Duodenal mucosa (tissue), 2 donors: Measurements from ENCODE around the gene ATP5F1D.
A peak's percentile ranks its signal among the peaks of the same experiment; 100 is the strongest.

Experiments used
- H3K27ac ChIP-seq: one replicate; pipeline ENCODE4 v1.7.0; 2013; ENCODE audit warnings: low read depth, low read length
- H3K27me3 ChIP-seq, 2 donors: one replicate each; pipeline ENCODE4 v1.7.0; 2013; ENCODE audit warnings: low read length in 2 of 2, control low read depth in 1 of 2; ENCODE audit not compliant: insufficient read depth in 2 of 2, control insufficient read depth in 1 of 2
- H3K36me3 ChIP-seq, 2 donors: one replicate each; pipeline ENCODE4 v1.7.0; 2013; ENCODE audit warnings: low read length in 2 of 2, control low read depth in 1 of 2; ENCODE audit not compliant: insufficient read depth in 2 of 2, control insufficient read depth in 1 of 2
- H3K4me1 ChIP-seq, 2 donors: one replicate each; pipeline ENCODE4 v1.7.0; 2013; ENCODE audit warnings: low read length in 2 of 2, control low read depth in 1 of 2; ENCODE audit not compliant: insufficient read depth in 2 of 2, control insufficient read depth in 1 of 2
- H3K4me3 ChIP-seq, 2 donors: one replicate each; pipeline ENCODE4 v1.7.0; 2013; ENCODE audit warnings: low read length in 2 of 2, low read depth in 1 of 2
- H3K9ac ChIP-seq, 2 donors: one replicate each; pipeline ENCODE4 v1.7.0; 2013; ENCODE audit warnings: low read length in 2 of 2, low read depth in 1 of 2
- H3K9me3 ChIP-seq, 2 donors: one replicate each; pipeline ENCODE4 v1.7.0; 2013; ENCODE audit warnings: low read length in 2 of 2, control low read depth in 1 of 2; ENCODE audit not compliant: control insufficient read depth in 1 of 2

Gene ATP5F1D

DNA sequence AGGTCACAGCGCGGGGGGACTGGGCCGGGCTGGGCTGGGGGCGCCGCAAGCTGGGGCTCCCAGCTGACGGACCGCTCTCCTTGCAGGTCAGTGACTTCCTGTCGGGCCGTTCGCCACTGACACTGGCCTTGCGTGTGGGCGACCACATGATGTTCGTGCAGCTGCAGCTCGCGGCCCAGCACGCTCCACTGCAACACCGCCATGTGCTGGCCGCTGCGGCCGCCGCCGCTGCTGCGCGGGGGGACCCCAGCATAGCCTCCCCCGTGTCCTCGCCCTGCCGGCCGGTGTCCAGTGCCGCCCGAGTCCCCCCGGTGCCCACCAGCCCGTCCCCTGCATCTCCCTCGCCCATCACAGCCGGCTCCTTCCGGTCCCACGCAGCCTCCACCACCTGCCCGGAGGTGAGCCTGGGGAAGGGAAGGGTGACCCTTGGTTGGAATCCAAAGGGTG is 12.6 kb downstream of the ATP5F1D start:
- Histone ChIP-seq H3K9ac (peak overlapping the region in 1 of 2 donors; percentile 3), H3K27ac (peak overlapping the region; percentile 98), H3K4me3 (peak overlapping the region; percentile 80 to 82), H3K36me3 (peaks cover 24 to 29% of the 10 kb centered on the region in 2 donors), H3K9me3 (no peaks in the 10 kb centered on the region), H3K27me3 (no peaks in the 10 kb centered on the region), H3K4me1 (peaks cover 30 to 36% of the 10 kb centered on the region in 2 donors)

DNA sequence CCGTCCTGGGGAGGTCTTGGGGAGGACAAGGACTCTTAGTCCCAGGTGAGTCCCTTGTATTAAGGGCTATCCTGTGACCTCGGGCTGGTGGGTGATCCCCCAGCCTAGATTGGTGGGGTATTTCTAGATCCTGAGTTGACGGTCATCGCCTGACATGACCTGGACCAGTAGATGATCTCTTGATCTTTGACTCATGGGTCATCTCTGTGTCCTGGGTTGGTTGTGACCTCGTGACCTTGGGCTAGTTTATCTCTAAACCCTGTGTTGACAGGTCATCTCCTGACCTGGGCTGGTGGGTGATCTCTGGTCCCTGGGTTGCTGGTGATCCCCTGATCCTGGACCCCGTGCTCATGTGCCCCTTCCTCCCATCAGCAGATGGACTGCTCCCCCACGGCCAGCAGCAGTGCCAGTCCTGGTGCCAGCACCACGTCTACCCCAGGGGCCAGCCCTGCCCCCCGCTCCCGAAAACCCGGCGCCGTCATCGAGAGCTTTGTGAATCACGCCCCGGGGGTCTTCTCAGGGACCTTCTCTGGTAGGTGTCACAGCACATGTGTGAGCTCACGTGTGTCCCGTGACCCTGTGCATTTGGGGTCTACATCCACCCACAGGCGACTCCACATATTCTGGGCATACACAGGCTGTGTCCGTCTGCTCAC is 13.1 kb downstream of the ATP5F1D start:
- Histone ChIP-seq H3K36me3 (peaks cover 24 to 29% of the 10 kb centered on the region in 2 donors), H3K9ac (peak overlapping the region in 1 of 2 donors; percentile 3)

DNA sequence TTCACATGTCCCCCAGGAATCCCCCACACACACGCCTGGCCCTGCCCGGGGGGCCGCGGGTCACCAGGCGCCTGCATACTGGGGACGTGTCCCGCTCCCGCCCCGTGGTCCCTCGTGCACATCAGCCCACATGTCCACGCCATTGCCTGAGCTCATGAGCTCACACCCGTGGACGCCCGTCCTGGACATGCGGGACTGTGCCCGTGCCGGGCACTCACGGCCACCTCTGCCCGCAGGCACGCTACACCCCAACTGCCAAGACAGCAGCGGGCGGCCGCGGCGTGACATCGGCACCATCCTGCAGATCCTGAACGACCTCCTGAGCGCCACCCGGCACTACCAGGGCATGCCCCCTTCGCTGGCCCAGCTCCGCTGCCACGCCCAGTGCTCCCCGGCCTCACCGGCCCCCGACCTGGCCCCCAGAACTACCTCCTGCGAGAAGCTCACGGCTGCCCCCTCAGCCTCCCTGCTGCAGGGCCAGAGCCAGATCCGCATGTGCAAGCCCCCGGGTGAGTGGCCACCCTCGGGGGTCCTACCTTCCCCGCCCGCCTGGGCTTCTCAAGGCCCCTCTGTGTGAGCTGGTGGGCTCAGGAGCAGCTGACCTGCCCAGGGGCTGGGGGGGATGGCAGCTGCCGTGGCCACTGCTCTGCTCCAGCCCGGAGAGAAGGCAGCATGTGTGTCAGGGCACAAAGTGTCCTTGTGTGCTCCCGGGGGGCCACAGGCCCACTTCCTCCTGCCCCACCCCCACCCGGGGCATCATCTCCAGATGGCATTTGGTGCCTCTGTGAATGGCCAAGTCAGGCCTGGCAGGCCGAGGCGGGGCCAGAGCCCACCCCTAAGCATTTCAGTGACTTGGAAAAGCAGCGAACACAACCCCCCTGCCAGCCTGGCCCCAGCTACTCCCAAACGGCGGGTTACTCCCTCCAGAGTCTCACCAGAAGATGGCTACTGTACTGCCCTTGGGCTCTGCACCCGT is 13.9 kb downstream of the ATP5F1D start:
- Histone ChIP-seq H3K27me3 (no peaks in the 10 kb centered on the region), H3K4me3 (no peak overlapping the region), H3K27ac (peak overlapping the region; percentile 98), H3K4me1 (peaks cover 44 to 48% of the 10 kb centered on the region in 2 donors), H3K9ac (no peak overlapping the region), H3K36me3 (peaks cover 24 to 29% of the 10 kb centered on the region in 2 donors), H3K9me3 (no peaks in the 10 kb centered on the region)

More for the DNA sequence above, 13.1 kb downstream of the ATP5F1D start:
- H3K27ac ChIP-seq = peak overlapping the region; percentile 98
- peaks cover 36 to 42% of the 10 kb centered on the region in 2 donors for H3K4me1 ChIP-seq
- H3K27me3 ChIP-seq = no peaks in the 10 kb centered on the region
- no peaks in the 10 kb centered on the region for H3K9me3 ChIP-seq
- H3K4me3 ChIP-seq = peak overlapping the region in 1 of 2 donors; percentile 82

DNA sequence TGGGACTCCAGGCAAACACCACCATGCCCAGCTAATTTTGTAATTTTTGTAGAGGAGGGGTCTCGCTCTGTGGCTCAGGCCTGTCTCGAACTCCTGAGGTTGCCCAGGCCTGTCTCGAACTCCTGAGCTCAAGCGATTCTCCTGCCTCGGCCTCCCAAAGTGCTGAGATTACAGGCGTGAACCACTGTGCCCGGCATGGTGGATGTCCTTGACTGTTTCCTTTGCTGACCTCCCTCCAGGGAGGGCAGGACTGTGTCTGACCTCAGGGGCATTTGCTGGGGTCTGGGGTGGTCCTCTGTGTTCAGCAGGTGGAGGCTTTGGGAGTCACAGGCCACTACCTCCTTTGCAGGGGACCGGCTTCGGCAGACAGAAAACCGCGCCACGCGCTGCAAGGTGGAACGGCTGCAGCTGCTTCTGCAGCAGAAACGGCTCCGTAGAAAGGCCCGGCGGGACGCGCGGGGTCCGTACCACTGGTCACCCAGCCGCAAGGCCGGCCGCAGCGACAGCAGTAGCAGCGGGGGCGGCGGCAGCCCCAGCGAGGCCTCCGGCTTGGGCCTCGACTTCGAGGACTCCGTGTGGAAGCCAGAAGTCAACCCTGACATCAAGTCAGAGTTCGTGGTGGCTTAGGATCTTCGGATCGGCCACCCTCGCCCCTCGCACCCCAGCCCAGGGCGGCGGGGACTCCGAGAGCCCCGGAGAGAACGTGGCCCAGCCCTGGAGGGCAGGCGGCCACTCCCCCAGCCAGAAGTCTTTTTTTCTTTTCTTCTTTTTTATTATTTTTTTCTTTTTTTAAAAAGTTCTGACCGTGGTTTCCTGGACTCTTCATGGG is 15.3 kb downstream of the ATP5F1D start:
- H3K36me3 ChIP-seq = peaks cover 20 to 29% of the 10 kb centered on the region in 2 donors
- peaks cover 48 to 55% of the 10 kb centered on the region in 2 donors for H3K4me1 ChIP-seq
- no peak overlapping the region for H3K4me3 ChIP-seq

DNA sequence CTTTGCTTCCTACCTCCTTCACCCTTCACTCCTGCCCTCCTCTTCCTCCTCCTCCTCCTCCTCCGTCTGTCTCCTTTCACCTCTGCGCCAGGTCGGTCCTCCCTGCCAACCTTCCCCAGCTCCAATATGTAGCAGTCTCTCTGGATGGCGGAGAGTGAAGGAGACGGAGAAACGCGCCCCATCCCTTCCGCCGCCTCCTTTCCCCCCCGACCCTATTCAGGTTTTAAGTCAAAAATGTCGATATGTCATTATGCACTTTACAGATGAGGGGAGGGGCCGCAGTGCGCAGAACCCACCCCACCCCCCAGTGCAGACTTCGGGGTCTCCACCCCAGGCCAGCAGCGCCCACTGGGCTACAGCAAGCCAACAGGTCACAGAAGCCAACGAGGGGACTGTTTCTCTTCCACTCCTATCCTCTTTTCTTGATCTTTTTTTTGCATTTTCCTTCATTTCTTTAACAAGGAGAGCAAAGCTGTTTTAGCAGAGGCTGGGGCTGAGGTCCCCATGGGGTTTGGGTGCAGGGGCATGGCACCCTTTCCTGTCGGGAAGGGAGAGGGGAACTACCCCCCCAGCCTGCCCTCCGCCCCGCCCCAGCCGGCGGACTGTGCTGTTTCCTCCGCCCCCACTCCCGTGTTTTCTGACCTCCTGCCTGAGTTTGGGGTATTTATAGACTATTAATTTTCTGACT is 16.1 kb downstream of the ATP5F1D start:
- no peak overlapping the region for H3K4me3 ChIP-seq

More for the DNA sequence above, 15.3 kb downstream of the ATP5F1D start:
- Histone ChIP-seq H3K27ac (no peak overlapping the region), H3K9me3 (no peaks in the 10 kb centered on the region), H3K9ac (no peak overlapping the region), H3K27me3 (no peaks in the 10 kb centered on the region)

DNA sequence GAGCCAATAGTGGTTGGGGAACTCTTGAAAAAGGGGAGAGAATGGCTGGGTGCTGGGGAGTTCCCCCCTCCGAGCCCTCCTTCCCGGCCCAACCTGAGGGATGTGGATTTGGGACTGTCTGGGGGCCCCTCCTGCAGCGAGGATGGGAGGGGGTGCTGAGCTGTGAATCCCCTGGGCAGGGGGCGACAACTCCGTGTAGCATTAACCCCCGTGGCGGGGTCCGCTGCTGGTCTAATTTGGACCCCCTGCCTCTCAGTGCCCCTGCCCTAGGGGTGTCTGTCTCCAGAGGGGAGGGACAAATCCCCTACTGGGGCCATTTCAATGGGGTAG is 16.6 kb downstream of the ATP5F1D start:
- Histone ChIP-seq H3K36me3 (peaks cover 20 to 29% of the 10 kb centered on the region in 2 donors), H3K4me3 (no peak overlapping the region), H3K27me3 (no peaks in the 10 kb centered on the region), H3K9me3 (no peaks in the 10 kb centered on the region), H3K4me1 (peaks cover 61 to 67% of the 10 kb centered on the region in 2 donors), H3K9ac (peak overlapping the region in 1 of 2 donors; percentile 38), H3K27ac (no peak overlapping the region)

More for the DNA sequence above, 16.1 kb downstream of the ATP5F1D start:
- H3K27ac ChIP-seq = peak overlapping the region; percentile 6
- H3K27me3 ChIP-seq = no peaks in the 10 kb centered on the region
- peaks cover 20 to 29% of the 10 kb centered on the region in 2 donors for H3K36me3 ChIP-seq
- peaks cover 56 to 62% of the 10 kb centered on the region in 2 donors for H3K4me1 ChIP-seq
- no peaks in the 10 kb centered on the region for H3K9me3 ChIP-seq
- H3K9ac ChIP-seq = no peak overlapping the region

DNA sequence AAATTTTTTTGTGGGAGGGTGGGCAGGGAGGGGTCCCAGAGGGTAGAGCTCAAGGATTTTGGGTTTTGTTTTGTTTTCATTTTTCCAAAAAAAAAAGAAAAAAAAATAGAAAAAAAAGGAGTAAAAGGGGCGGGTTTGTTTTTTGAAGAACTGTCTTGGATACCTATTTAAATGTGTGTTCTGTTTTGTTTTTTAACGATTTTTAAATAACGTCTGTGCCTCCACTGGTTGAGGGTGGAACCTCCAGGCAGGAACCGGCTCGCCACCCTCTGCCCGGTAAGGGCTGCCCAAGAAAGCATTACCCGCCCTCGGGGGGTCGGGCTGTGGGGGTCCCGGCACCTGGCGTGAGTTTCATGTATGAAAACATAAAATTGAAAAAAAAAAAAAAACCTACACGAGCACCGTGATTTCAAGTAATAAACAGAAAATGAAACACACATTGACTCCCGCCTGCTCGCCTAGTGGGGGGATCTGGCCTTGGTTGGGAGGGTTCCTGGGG is 17.2 kb downstream of the ATP5F1D start:
- peak overlapping the region; percentile 99 for H3K27ac ChIP-seq
- H3K36me3 ChIP-seq = peaks cover 20 to 29% of the 10 kb centered on the region in 2 donors
- H3K4me1 ChIP-seq = peaks cover 59 to 64% of the 10 kb centered on the region in 2 donors
- peak overlapping the region; percentile 54 to 63 for H3K4me3 ChIP-seq
- no peaks in the 10 kb centered on the region for H3K27me3 ChIP-seq
- peak overlapping the region; percentile 76 to 82 for H3K9ac ChIP-seq
- H3K9me3 ChIP-seq = no peaks in the 10 kb centered on the region

DNA sequence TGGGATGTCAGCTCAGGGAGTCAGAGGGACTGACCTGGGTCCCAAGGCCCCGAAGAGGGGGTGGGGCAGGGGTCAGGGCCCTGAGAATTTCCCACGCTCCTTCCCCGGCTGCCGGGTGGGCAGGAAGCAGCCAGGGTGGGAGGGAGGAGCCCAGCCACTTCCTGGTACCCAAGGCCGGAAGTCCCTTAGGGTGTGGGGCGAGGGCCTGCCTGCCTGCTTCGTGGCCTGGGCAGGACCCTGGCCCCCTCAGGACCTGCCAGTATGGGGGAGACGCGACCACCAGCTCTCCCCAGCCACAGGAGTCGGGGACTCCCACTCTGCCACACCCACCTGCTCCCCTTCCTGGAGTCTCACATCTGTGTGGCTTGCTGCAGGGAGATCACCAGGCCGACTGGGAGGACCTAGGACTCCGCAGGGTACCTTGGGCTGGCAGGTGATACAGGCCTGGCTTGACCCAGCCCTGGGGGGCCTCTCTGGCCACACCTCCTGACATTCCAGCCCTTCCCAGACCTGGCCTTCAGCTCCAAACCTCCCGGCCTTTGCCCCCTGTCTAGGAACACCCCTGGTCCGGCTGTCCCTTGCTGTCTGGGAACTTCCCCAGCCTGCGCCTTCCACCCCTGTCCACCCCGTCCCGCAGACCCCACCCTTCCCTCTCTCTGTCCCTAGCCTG is 17.8 kb downstream of the ATP5F1D start:
- peak overlapping the region; percentile 54 to 63 for H3K4me3 ChIP-seq
- H3K27me3 ChIP-seq = no peaks in the 10 kb centered on the region
- H3K36me3 ChIP-seq = peaks cover 19 to 25% of the 10 kb centered on the region in 2 donors
- peak overlapping the region; percentile 76 to 82 for H3K9ac ChIP-seq
- H3K27ac ChIP-seq = peak overlapping the region; percentile 99
- H3K4me1 ChIP-seq = peaks cover 53 to 60% of the 10 kb centered on the region in 2 donors
- H3K9me3 ChIP-seq = no peaks in the 10 kb centered on the region
